ENCODE data around the gene SPANXA1. TPM values are rescaled to one million over a fixed set of nuclear protein-coding genes. Genes with fewer than 3 reads are reported as not detected.
"Not testable (repeated sequence)": the region's sequence is repeated elsewhere in the genome, so short reads cannot be mapped to it uniquely, and the experiment has no call there.

Gene SPANXA1
- 0.29 TPM in 1 of 2 replicates, not detected in the other for total RNA-seq

GRCh38 chrX:141584638-141585037, at the start of gene SPANXA1:
SPANXA1 (minus strand) TSS chrX:141584738; CDS start chrX:141584678, 60 bp downstream.
- not testable (repeated sequence) for H2AFZ ChIP-seq (ENCODE audit: low read length); H4K20me1 ChIP-seq (ENCODE audit: insufficient read depth, low read length); H3K4me1 ChIP-seq (ENCODE audit: insufficient read depth, low read length); H3K79me2 ChIP-seq (ENCODE audit: insufficient read depth, low read length); H3K27ac ChIP-seq (ENCODE audit: low read depth, low read length); H3K4me3 ChIP-seq (ENCODE audit: insufficient read depth, low read length); H3K27me3 ChIP-seq (ENCODE audit: insufficient read depth, low read length); H3K9me3 ChIP-seq (ENCODE audit: low read depth, low read length); H3K4me2 ChIP-seq (ENCODE audit: insufficient read depth, low read length); DNase-seq (ENCODE audit: insufficient read length, low spot score, missing footprints); H3K36me3 ChIP-seq (ENCODE audit: insufficient read depth, low read length)

GRCh38 chrX:141632124-141632523, 47.6 kb upstream of the SPANXA1 start:
- TF ChIP-seq, protein P1, sequence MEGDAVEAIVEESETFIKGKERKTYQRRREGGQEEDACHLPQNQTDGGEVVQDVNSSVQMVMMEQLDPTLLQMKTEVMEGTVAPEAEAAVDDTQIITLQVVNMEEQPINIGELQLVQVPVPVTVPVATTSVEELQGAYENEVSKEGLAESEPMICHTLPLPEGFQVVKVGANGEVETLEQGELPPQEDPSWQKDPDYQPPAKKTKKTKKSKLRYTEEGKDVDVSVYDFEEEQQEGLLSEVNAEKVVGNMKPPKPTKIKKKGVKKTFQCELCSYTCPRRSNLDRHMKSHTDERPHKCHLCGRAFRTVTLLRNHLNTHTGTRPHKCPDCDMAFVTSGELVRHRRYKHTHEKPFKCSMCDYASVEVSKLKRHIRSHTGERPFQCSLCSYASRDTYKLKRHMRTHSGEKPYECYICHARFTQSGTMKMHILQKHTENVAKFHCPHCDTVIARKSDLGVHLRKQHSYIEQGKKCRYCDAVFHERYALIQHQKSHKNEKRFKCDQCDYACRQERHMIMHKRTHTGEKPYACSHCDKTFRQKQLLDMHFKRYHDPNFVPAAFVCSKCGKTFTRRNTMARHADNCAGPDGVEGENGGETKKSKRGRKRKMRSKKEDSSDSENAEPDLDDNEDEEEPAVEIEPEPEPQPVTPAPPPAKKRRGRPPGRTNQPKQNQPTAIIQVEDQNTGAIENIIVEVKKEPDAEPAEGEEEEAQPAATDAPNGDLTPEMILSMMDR (IDR thresholded peaks at IDR 0.05; ENCODE audit: extremely low read depth, low read depth, low read length): no peak
- no peak for DNase-seq (ENCODE audit: insufficient read length, low spot score, missing footprints)
- Histone ChIP-seq H4K20me1 (ENCODE audit: insufficient read depth, low read length) (no peaks in the 10 kb centered on the region), H3K9me3 (ENCODE audit: low read depth, low read length) (peaks cover 2% of the 10 kb centered on the region), H3K4me3 (ENCODE audit: insufficient read depth, low read length) (no peak overlapping the region), H3K36me3 (ENCODE audit: insufficient read depth, low read length) (no peaks in the 10 kb centered on the region), H3K4me1 (ENCODE audit: insufficient read depth, low read length) (no peaks in the 10 kb centered on the region), H3K27ac (ENCODE audit: low read depth, low read length) (no peak overlapping the region), H3K79me2 (ENCODE audit: insufficient read depth, low read length) (no peaks in the 10 kb centered on the region), H2AFZ (ENCODE audit: low read length) (no peak overlapping the region), H3K27me3 (ENCODE audit: insufficient read depth, low read length) (no peaks in the 10 kb centered on the region), H3K4me2 (ENCODE audit: insufficient read depth, low read length) (no peak overlapping the region)

GRCh38 chrX:141619336-141619735, 34.8 kb upstream of the SPANXA1 start:
- no peak overlapping the region for H3K27ac ChIP-seq (ENCODE audit: low read depth, low read length)
- no peaks in the 10 kb centered on the region for H3K4me1 ChIP-seq (ENCODE audit: insufficient read depth, low read length)
- H2AFZ ChIP-seq (ENCODE audit: low read length): no peak overlapping the region
- no peaks in the 10 kb centered on the region for H4K20me1 ChIP-seq (ENCODE audit: insufficient read depth, low read length)
- no peak overlapping the region for H3K4me3 ChIP-seq (ENCODE audit: insufficient read depth, low read length)
- TF ChIP-seq, protein P1 (IDR thresholded peaks at IDR 0.05; ENCODE audit: extremely low read depth, low read depth, low read length): no peak
- H3K27me3 ChIP-seq (ENCODE audit: insufficient read depth, low read length): no peaks in the 10 kb centered on the region
- H3K36me3 ChIP-seq (ENCODE audit: insufficient read depth, low read length): no peaks in the 10 kb centered on the region
- H3K9me3 ChIP-seq (ENCODE audit: low read depth, low read length): no peaks in the 10 kb centered on the region
- H3K4me2 ChIP-seq (ENCODE audit: insufficient read depth, low read length): no peak overlapping the region
- DNase-seq (ENCODE audit: insufficient read length, low spot score, missing footprints): no peak
- H3K79me2 ChIP-seq (ENCODE audit: insufficient read depth, low read length): no peaks in the 10 kb centered on the region

GRCh38 chrX:141609111-141609510, 24.6 kb upstream of the SPANXA1 start:
- Histone ChIP-seq H3K4me3 (ENCODE audit: insufficient read depth, low read length) (no peak overlapping the region), H3K79me2 (ENCODE audit: insufficient read depth, low read length) (no peaks in the 10 kb centered on the region), H3K4me1 (ENCODE audit: insufficient read depth, low read length) (no peaks in the 10 kb centered on the region), H3K9me3 (ENCODE audit: low read depth, low read length) (no peaks in the 10 kb centered on the region), H3K4me2 (ENCODE audit: insufficient read depth, low read length) (no peak overlapping the region), H2AFZ (ENCODE audit: low read length) (no peak overlapping the region), H4K20me1 (ENCODE audit: insufficient read depth, low read length) (no peaks in the 10 kb centered on the region), H3K27me3 (ENCODE audit: insufficient read depth, low read length) (no peaks in the 10 kb centered on the region), H3K36me3 (ENCODE audit: insufficient read depth, low read length) (no peaks in the 10 kb centered on the region), H3K27ac (ENCODE audit: low read depth, low read length) (no peak overlapping the region)
- no peak for DNase-seq (ENCODE audit: insufficient read length, low spot score, missing footprints)
- TF ChIP-seq, protein P1 (IDR thresholded peaks at IDR 0.05; ENCODE audit: extremely low read depth, low read depth, low read length): no peak

DNA sequence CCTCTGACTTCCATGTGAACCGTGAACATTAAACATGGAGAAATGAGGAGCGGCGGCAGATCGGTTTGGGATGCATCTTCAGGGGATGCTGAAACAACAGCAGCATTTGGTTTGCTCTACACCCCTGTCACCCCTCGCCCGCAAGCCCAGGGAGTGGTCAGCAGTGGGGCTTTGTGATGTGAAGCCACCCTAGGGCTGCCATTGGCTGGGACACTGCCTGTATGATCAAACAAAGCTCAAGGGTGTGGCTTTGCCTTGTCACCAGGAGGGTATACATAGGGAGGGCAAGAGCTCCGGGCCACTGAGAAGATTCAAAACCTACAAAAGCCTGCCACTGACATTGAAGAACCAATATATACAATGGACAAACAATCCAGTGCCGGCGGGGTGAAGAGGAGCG, 4.9 kb upstream of the SPANXA1 start, which contains the start of gene SPANXA2:
Gene SPANXA2, plus strand, starts transcription at position 301 of the 400 bp plus-strand sequence. Its CDS starts 60 bp downstream, at position 361.
- H3K27ac ChIP-seq (ENCODE audit: low read depth, low read length); H3K79me2 ChIP-seq (ENCODE audit: insufficient read depth, low read length); H3K9me3 ChIP-seq (ENCODE audit: low read depth, low read length); H3K4me3 ChIP-seq (ENCODE audit: insufficient read depth, low read length); H4K20me1 ChIP-seq (ENCODE audit: insufficient read depth, low read length); H3K27me3 ChIP-seq (ENCODE audit: insufficient read depth, low read length); DNase-seq (ENCODE audit: insufficient read length, low spot score, missing footprints); H2AFZ ChIP-seq (ENCODE audit: low read length); H3K4me2 ChIP-seq (ENCODE audit: insufficient read depth, low read length); H3K4me1 ChIP-seq (ENCODE audit: insufficient read depth, low read length); H3K36me3 ChIP-seq (ENCODE audit: insufficient read depth, low read length): not testable (repeated sequence)

- not testable (repeated sequence) for H3K4me1 ChIP-seq (ENCODE audit: insufficient read depth, low read length); H3K36me3 ChIP-seq (ENCODE audit: insufficient read depth, low read length); H3K27ac ChIP-seq (ENCODE audit: low read depth, low read length); H3K4me3 ChIP-seq (ENCODE audit: insufficient read depth, low read length); DNase-seq (ENCODE audit: insufficient read length, low spot score, missing footprints); H3K79me2 ChIP-seq (ENCODE audit: insufficient read depth, low read length); H3K4me2 ChIP-seq (ENCODE audit: insufficient read depth, low read length); H3K27me3 ChIP-seq (ENCODE audit: insufficient read depth, low read length); H3K9me3 ChIP-seq (ENCODE audit: low read depth, low read length); H4K20me1 ChIP-seq (ENCODE audit: insufficient read depth, low read length); H2AFZ ChIP-seq (ENCODE audit: low read length)
Measured at GRCh38 chrX:141542551-141542950, 42.0 kb downstream of the SPANXA1 start.
